GM18909 (cell line): ENCODE data around the gene PRMT3.
"Not testable (repeated sequence)": the region's sequence is repeated elsewhere in the genome, so short reads cannot be mapped to it uniquely, and the experiment has no call there.

Source experiments
- ATAC-seq: cut with Tn5 transposase; IDR thresholded peaks from one replicate; pipeline ENCODE4 v1.9.1; 2021; ENCODE audit warnings: mild to moderate bottlenecking; ENCODE audit not compliant: unreplicated experiment, poor library complexity

Gene PRMT3

DNA sequence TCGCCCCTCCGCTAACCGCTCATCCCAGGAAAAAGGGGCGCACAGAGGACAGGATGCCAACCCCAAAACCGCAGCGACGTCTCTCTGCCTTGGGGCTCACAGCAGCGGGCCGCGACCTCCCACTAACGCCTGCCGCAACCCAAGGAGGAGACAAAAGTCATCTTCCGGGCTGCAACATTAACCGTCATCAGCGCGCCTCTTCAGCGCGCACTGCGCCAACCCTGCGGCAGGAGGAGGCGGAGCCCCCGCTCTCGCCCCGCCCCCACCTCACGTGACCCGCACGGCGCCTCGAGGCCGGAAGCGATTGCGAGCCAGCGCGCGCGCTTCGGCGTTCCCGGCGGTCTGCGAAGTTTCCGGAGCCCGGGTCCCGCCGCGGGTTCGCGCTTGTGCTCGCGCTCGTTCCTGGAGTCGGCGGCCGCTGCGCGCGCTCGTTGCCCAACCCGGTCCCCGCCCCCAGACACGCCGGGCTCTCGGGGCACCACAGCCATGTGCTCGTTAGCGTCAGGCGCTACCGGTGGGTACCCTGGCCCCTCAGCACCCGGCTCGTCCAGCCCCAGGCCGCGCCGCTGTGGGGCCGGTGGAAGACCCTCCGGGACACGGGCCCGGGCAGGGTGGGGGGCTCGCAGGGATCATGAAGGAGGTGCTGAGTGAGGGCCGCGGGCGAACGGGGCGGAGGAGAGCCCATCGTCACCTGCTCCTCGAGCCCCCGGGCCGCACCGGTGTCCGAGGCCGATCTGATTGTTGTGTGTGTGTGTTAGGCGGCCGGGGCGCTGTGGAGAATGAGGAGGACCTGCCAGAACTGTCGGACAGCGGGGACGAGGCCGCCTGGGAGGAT, at the start of gene PRMT3:
TSS of gene PRMT3 (plus strand) at position 456 of the 835 bp plus-strand sequence. CDS start at position 487, 31 bp downstream.
- peak; percentile 85 for ATAC-seq

DNA sequence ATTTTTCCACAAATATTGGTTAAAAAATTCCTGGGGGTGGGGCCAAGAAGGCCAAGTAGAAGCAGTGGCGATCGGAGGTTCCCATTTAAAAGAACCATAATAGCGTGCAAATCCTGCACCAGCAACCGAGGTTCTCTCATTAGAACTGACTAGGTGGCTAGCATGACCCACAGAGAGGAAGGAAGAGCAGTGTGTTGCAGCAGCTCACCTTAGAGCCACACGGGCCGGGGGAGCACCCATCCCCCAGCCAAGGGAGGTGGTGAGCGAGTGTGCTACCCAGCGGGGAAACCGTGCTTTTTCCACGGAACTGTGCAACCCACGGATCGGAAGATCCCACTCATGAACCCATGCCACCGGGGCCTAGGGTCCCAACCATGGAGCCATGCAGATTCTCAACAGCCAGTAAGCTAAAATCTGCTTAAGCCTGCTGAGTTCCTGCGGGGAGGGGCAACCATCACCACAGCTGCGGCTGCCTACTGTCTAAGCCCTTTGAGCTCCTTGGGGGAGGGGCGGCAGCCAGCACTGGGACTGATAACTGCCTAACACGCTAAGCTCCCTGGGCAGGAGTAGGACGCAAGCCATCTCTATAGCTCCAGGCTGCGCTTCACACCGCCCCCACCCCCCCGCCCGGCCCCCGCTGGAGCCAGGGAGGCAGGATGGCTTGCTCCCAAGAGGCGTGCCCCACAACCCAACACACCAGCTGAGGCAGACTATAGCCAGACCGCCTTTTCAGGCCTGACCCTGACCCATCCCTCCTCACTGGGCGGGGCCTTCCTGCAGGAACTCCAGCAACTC, 45.0 kb upstream of the PRMT3 start:
- ATAC-seq: no peak

DNA sequence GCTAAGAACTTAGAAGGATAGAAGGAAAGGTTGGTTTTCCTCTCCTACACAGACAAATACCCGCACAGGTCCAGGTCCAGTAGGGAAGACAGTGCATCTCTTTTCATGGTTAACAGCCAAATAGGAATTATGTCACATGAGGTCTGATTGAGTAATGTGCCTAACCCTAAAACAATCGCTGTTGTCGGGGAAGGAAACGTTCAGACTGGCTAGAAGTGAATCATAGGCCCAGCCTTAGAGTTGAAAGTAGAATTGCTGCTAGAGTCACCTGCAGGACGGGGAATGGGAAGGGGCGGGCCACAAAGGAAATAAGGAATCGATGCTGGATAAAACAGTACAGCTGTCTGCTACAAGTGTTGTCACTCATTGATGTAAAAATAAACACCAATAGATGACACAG, 36.4 kb upstream of the PRMT3 start:
- no peak for ATAC-seq

DNA sequence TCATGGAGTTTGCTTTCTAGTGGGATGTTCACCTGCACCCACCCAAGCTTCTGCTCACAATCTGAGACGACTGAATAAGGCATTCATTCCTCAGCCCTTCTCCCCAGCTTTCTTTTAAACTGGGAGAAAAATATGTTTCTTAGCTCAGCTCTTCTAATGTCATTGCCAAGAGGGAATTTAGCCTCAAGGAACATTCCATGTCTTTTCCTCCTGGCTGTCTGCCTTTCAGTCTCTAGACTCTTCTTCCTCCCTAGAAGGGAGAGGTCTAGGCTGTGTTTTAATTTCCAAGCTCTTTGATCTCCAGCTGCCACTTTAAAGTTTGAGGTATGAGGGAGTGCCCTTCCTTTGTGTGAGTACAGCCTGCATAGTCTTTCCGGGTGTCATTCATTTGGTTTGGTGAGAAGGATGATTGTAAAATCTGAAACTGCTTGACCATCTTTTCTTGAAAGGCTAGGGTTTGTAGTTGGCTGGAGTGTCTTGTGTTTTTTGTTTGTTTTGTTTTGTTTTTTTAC, 35.7 kb upstream of the PRMT3 start:
- no peak for ATAC-seq

DNA sequence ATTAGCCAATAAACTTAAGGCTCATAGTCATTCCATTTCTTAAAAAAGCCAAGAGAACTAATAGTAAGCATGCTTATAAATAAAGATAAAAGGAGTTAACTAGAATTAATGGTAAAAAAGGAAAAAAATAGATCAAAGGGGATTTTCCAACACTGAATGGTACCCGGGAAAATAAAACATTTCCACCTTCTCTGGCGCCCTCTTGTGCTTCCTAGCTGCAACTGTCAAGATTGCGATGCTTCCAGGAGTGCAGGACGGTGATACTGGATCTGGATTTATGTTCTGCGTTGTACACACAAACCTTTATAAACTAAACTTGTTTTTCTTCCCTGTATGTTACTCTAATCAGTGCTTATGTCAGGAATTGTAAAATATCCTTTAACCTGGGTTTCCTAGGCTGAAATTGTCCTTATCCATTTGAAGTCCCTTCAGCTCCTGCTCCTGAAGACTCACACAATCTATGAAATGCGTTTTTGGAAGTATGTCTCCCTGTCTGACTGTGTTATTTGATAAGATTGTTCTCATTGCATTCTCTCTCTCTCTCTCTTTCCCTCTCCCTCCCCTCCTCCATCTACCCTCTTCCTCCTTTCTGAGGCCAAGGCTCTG, 33.6 kb upstream of the PRMT3 start:
- no peak for ATAC-seq

DNA sequence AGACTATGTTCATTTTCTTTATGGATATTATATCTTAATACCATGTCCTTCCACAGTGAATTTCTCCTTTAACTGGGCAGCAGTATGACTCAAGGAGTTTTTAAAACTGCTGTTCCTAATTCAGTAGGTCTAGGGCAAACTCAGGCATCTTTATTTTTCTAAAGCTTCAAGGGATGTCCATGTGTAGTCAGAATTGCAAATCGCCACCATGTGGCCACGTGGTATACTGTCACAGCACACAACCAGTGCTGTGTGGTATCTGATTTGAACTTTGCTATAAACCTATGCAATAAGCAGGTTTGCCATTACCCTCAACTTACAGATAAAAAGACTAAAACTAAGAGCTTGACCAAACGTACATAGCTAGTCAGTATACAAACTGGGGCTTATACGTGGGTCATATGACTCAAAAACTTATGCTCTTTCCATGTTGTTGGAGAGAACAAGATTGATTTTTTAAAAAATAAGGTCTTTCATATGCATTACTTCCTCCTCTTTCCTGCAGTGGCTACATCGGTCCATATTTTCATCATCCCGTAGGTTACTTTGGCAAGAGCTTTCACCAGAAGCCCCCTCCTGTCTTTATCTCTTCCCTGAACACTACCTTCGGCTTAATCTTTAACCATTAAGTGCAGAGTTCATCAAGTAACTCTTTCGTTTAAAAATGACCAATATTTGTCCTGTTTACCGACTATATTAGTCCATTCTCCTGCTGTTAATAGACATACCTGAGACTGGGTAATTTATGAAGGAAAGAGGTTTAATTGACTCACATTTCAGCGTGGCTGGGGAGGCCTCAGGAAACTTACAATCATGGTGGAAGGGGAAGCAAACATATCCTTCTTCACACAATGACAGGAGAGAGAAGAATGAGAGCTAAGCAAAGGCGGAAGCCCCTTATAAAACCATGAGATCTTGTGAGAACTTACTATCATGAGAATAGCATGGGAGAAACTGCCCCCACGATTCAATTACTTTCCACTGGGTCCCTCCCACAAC, 32.0 kb upstream of the PRMT3 start:
- ATAC-seq: peak; percentile 88

DNA sequence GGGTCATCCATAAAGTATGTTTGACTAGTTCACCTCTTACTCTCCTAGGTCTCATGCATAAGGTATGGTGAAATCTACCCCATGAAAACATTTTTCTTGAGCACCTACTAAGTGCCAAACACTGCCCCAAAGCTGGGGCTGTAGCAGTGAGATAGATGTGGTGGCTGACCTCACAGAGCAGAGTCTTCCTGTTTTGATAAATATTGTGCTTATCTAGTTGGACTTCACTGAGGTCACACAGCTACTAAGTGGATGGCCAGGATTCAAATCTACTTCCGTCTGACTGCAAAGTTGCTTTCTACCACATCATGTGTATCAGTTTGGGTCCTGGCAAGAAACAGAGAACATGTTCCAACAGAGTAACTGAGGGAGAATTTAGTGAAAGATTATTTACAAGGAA, 30.4 kb upstream of the PRMT3 start:
- no peak for ATAC-seq

DNA sequence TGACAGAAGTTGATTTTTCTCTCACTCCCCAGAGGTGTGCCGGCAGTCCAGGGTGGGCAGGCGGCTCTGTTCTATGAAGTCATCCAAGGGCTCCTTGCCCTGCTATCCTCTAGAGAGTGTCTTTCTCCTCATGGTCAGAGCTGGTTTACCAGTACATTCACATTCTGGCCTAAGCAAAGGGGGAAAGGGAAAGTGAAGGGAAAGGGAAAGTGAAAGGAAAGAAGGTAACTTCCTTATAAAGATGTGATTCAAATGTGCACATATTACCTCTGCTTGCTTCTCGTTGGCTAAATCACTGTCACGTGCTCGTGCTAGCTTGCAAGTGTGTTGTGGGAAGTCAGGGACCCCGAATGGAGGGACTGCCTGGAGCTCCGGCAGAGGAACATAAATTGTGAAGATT, 26.9 kb upstream of the PRMT3 start:
- peak; percentile 49 for ATAC-seq

DNA sequence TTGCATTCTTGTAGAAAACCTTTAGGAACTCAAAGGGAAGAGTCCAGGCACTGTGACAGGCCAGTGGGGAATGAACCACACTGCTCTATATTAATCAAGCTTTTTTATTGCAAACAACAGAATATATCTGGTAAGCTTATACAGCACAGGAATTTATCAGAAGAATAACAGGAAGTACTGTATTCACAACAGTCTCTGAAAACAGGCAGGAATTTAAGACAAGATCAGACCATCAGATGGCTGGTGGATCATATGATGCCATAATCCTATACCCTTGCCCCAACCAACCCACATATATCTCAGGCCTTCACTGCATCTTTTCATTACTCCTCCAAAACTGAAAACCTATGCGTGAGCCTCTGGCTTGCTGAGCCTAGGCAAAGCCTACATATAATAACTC, 25.0 kb upstream of the PRMT3 start:
- no peak for ATAC-seq

DNA sequence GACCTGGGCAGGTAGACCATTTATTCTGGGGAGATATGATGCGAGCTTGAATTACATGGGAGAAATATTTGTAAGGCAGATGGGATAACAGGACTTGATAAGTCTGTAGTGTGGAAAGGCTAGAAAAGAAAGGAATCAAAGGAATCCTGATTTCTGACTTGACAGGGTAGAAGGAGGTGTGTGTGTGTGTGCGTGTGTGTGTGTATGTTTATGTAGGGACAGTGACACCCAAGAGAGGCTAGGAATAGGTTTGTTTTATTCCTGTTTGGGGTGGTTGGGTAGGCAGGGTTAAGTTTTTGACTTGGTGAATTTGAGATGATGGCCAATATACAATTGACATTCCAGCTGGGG, 24.4 kb upstream of the PRMT3 start:
- peak; percentile 18 for ATAC-seq

DNA sequence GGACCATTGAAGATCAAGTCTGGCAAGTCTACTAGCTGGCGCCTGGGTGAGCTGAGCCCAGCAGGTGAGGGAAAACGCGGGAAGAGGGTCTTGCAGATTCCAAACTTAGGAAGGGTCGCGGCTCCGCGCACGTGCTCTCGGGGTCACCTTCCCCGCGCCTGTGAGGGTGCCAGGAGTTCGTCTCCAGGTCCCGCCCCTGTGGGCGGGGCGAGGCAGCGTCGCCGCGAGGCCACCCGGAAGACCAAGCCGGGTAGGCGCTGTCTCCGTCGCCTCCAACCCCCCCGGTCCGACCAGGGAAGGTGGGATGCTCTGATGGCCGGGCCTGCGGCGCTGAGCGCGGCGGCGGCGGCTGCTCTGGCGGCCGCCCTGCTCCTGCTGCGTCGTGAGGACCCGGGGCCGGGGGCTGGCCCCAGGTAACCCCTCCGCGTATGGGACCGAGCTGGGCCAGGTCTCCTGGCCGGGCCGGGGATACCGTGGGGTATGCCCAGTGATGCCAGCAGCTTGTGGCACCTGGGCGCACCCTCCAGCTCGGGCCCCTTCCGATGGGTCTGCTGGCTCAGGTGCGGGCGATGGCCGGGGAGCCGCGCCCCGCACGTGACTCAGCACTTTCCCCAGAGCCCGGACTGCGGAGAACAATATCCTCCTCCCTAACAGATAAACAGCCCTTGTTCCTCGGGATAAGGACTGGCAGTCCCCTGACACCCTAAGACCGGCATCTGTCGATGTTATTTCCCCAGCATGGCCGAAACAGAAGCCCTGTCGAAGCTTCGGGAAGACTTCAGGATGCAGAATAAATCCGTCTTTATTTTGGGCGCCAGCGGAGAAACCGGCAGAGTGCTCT, 23.8 kb upstream of the PRMT3 start, which contains the start of gene HTATIP2:
TSS of gene HTATIP2 (plus strand) at position 215 of the 841 bp plus-strand sequence. CDS start at position 739, 524 bp downstream.
- ATAC-seq: peak; percentile 93

DNA sequence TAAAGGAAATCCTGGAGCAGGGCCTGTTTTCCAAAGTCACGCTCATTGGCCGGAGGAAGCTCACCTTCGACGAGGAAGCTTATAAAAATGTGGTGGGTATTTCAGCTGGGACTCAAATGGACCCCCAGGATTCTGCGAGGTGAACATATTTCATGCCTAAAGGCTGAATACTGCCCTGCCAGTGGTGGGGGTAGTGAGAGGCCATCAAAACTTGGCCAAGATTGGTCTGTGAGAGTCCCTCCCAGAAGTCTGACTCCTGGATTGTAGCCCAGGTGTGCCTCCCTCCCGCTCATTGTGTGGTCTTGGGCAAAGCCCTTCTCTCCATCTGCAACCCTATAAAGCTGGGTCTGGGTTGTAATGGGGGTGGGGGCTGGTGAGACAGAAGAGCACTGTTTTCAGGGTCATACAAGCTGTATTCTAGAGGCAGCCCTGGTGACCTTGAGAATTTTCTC, 23.1 kb upstream of the PRMT3 start:
- no peak for ATAC-seq

DNA sequence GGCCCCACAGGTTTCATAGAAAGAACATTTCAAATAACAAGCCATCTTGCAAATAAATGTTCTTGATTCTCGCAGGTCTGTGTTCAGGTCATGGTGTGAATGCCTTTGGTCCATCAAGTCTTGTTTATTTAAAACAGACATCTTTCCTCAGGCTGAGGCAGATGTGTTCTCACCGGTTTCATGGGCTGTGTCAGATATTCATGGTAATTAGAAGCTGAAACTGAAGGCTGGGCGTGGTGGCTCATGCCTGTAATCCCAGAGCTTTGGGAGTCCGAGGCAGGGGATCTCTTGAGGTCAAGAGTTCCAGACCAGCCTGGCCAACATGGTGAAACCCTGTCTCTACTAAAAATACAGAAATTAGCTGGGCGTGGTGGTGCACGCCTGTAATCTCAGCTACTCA, 22.1 kb upstream of the PRMT3 start:
- ATAC-seq: not testable (repeated sequence)

DNA sequence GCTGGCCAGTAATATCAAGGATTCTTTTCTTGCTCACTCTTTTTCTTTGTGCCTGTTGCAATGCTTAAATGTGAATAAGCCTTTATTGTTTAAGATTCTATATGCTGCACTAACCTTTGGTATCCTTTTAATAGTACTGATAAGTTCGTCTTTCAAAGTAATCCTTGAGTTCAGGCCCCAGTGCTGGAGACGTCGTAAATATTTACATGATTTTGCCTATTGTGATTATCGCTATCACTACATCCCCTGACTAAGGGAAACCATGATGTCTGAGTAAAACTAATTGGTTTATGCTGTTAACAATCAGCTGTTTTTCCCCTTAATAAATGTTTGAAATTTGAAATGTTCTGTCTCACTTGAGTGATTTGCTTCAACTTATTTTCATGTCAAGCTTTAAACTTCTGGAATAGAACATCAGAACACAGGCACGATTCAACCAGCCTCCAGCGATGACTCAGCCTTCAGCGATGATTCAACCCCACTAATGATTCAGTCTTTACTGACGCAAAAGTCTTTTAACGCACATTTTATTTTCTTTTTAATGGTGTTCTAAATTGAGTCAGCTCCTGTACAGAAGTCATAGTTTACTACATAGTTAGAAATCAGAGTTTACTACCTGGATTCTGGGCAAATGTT, 20.1 kb upstream of the PRMT3 start:
- ATAC-seq: no peak

DNA sequence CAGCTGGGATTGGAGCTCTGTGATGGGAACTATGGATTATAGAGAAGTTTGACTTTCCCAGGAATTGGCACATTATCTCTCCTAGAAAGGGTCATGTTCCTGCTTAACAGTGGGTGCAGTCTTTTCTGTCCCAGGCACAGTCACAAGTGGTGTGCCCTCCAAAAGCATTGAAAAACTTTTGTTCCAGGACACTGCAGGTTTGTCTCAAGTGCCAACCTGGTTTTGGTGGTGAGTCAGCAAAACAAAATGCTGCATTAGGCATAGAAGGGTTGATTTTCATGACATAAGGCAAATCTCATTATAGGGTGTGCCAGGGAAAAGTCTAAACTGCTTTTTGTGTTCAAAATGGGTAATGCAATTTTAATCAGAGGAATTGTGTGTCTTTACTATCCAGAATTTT, 19.1 kb upstream of the PRMT3 start:
- ATAC-seq: no peak

DNA sequence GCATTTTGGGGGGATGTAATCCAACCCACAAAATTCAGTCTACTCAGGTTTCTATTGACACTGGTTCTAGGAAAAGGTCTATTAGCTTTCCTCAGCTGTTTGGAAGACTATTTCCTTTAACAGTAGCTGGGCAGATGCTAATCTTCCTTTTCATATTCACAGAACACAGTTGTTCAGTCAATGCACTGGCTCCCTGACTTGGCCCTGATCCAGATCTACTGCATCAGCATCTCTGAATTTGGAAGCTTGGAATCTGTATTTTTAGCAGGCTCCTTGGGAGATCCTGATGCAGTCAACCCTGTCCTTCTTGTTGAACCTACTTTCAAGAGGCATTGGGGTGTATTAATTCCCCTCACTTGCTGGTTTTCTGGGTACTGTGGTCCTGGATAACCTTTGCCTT, 17.7 kb upstream of the PRMT3 start:
- no peak for ATAC-seq

DNA sequence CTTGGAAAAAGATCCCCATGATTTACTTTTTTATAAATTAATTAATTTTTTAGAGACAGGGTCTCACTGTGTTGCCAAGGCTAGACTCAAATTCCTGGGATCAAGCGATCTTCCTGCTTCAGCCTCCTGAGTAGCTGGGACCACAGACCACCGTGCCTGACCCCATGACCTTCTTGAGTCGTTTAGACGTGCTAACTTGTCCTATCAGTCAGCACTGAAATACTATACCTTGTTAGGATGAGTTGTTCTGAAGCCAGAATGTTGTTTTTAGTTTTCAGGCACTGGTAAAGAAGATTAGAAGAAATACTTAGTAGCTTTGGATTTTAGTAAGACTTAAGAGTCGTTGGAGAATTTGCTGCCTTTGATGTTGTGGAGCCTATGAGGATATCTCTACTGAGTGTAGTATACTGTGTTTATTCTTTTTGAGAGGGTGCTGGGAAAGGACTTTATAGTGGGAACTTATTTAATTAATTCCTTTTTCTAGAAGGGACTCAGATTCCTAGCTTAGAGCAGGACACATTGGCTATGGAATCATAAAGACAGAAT, 15.4 kb upstream of the PRMT3 start:
- no peak for ATAC-seq

DNA sequence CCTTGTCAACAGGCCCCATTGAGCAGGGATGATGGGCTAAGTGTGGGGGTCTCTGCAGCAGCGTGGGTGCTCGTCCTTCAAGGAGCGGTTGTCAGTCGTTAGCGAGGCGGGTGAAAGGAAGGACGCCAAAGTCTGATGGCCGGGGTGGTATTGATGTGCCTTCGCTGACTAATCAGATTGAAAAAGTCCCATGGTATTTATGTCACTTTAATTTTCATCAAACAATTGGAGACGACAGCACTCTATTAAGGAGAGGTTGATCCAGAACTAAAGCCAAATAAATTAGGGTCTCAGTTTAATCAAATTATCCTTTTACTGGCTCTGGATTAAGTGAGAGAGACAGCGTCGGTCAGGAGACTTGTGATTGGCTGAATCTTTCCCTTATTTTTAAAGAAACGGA, 14.4 kb upstream of the PRMT3 start:
- no peak for ATAC-seq
